K562 (cell line): ENCODE results near the gene RBFA. TPM values are rescaled to one million over a fixed set of nuclear protein-coding genes. Genes with fewer than 3 reads are reported as not detected.

Source experiments
- ATAC-seq: fragments of 200-7000 bp; cut with Tn5 transposase; 3 replicates; pipeline ENCODE4 v1.9.1; 2020; ENCODE audit warnings: moderate library complexity
- BruUV-seq: library from RNA; stranded (reverse); fragments of 400-500 nt; replicated peaks from 2 replicates; lab custom pipeline; 2021; lab: Mats Ljungman, UMichigan
- CTCF ChIA-PET: fragments of 300-600 bp; formaldehyde crosslinking; extraction: SDS; loops from one replicate; lab custom pipeline; 2021; ENCODE audit warnings: low intra/inter-chr PET ratio; lab: Yijun Ruan, JAX
- POLR2A ChIA-PET: fragments of 300-600, 350-650 bp; sonication (Branson Sonifier 250); formaldehyde crosslinking; extraction: SDS; loops from one replicate; lab custom pipeline; 2021; ENCODE audit warnings: antibody characterized with exemption, inconsistent platforms; lab: Yijun Ruan, JAX
- DNase-seq, 4 experiments: peaks; one replicate each; pipeline versions ENCODE4 v3.0.0 to v3.0.0-alpha.2; 2011 to 2018; ENCODE audit warnings: low spot score in 3 of 4, mixed read lengths in 3 of 4; ENCODE audit errors: extremely low read depth in 1 of 4
- FAIRE-seq: peaks from 2 replicates; lab custom pipeline; 2011; peaks lifted over from hg19 to GRCh38; lab: Jason Lieb, UNC
- H2AFZ ChIP-seq: 2 replicates; pipeline ENCODE4 v1.6.0; 2011; ENCODE audit warnings: low read depth, low read length, control low read depth, inconsistent platforms
- H3K27ac ChIP-seq: fragments of 200-600 bp; 3 replicates; pipeline ENCODE4 v1.8.0; 2011; ENCODE audit warnings: low read depth, mild to moderate bottlenecking, control low read depth, inconsistent platforms, low read length, moderate library complexity, mixed read lengths; ENCODE audit errors: extremely low read depth
- H3K27me3 ChIP-seq, 2 experiments: fragments of 300-600 bp in 1 of 2; 2 replicates in 1 of 2; 3 replicates in 1 of 2; pipeline versions ENCODE4 v1.6.0 to v1.8.0; 2011; ENCODE audit warnings: inconsistent platforms in 2 of 2, low read length in 2 of 2, mild to moderate bottlenecking in 1 of 2, mixed read lengths in 1 of 2, moderate library complexity in 1 of 2; ENCODE audit not compliant: control insufficient read depth in 2 of 2, insufficient read depth in 2 of 2
- H3K36me3 ChIP-seq: fragments of 300-600 bp; 3 replicates; pipeline ENCODE4 v1.8.0; 2011; ENCODE audit warnings: mild to moderate bottlenecking, low read length, inconsistent platforms; ENCODE audit not compliant: control insufficient read depth, insufficient read depth
- H3K4me1 ChIP-seq, 2 experiments: fragments of 200-600 bp in 1 of 2; replicated peaks in 1 of 2; 2 replicates in 1 of 2; 3 replicates in 1 of 2; pipeline versions ENCODE4 v1.5.1 to v1.8.0; 2011; ENCODE audit warnings: inconsistent platforms in 2 of 2, low read length in 2 of 2, mild to moderate bottlenecking in 1 of 2, mixed read lengths in 1 of 2, moderate library complexity in 1 of 2; ENCODE audit not compliant: control insufficient read depth in 2 of 2, insufficient read depth in 2 of 2
- H3K4me2 ChIP-seq: 2 replicates; pipeline ENCODE4 v1.6.1; 2011; ENCODE audit warnings: low read length, control low read depth, inconsistent platforms, mixed read lengths; ENCODE audit not compliant: insufficient read depth
- H3K4me3 ChIP-seq: fragments of 200-600 bp; sonication (generic), shearing (Covaris generic); 2 replicates; pipeline ENCODE4 v1.5.1; 2016; ENCODE audit warnings: control low read depth, inconsistent platforms
- H3K79me2 ChIP-seq: fragments of 200-600 bp; 3 replicates; pipeline ENCODE4 v1.8.0; 2011; ENCODE audit warnings: low read length, inconsistent platforms; ENCODE audit not compliant: control insufficient read depth, insufficient read depth
- H3K9ac ChIP-seq, 2 experiments: 2 replicates each; pipeline versions ENCODE4 v1.6.0 to v1.6.1; 2011; ENCODE audit warnings: low read depth in 2 of 2, low read length in 2 of 2, control low read depth in 1 of 2, inconsistent platforms in 1 of 2, mild to moderate bottlenecking in 1 of 2, mixed read lengths in 1 of 2; ENCODE audit not compliant: insufficient read depth in 1 of 2
- H3K9me1 ChIP-seq: one replicate; pipeline ENCODE4 v1.6.0; 2011; ENCODE audit warnings: inconsistent platforms, mild to moderate bottlenecking, low read length, moderate library complexity; ENCODE audit not compliant: control insufficient read depth, insufficient read depth
- H3K9me3 ChIP-seq: replicated peaks from 2 replicates; pipeline ENCODE4 v1.5.1; 2011; ENCODE audit warnings: low read depth, low read length, inconsistent platforms; ENCODE audit not compliant: control insufficient read depth, insufficient read depth
- H4K20me1 ChIP-seq: replicated peaks from 2 replicates; pipeline ENCODE4 v1.6.1; 2011; ENCODE audit warnings: low read length, inconsistent platforms, mixed read lengths; ENCODE audit not compliant: control insufficient read depth, insufficient read depth
- EGR1 ChIP-seq: fragments of 450-650 bp; conservative IDR thresholded peaks from 2 replicates; pipeline ENCODE4 v1.6.1; 2017; ENCODE audit warnings: mild to moderate bottlenecking
- FOS ChIP-seq: IDR thresholded peaks from 3 replicates; pipeline ENCODE4 v1.6.1; 2011; ENCODE audit not compliant: insufficient read length; ENCODE audit errors: extremely low read depth
- HSF4 ChIP-seq: fragments of 250-450 bp; sonication (Bioruptor Pico); IDR thresholded peaks from 2 replicates; pipeline ENCODE4 v2.1.2; 2022; ENCODE audit warnings: mild to moderate bottlenecking, moderate library complexity, borderline replicate concordance
- PRDM10 ChIP-seq: fragments of 450-650 bp; IDR thresholded peaks from 2 replicates; pipeline ENCODE4 v1.6.1; 2018; ENCODE audit not compliant: partially characterized antibody
- SMAD4 ChIP-seq: fragments of 250-450 bp; sonication (Bioruptor Pico); conservative IDR thresholded peaks from 2 replicates; pipeline ENCODE4 v1.8.0; 2021; ENCODE audit warnings: inconsistent platforms, mild to moderate bottlenecking, moderate library complexity
- SRSF7 ChIP-seq: fragments of 200-400 bp; formaldehyde crosslinking; optimal IDR thresholded peaks from 2 replicates; pipeline ENCODE3; 2017; ENCODE audit warnings: mild to moderate bottlenecking, low read depth, low read length
- ZNF668 ChIP-seq: fragments of 250-450 bp; sonication (Bioruptor Pico); IDR thresholded peaks from 2 replicates; pipeline ENCODE4 v1.8.0; 2022; ENCODE audit warnings: mild to moderate bottlenecking, inconsistent platforms
- WGBS: fragments of 100-300 bp; shearing (Covaris generic); methylation state at CpG from one replicate; pipeline ENCODE4 v1.1.6; 2016; ENCODE audit warnings: low coverage, mixed read lengths; ENCODE audit not compliant: insufficient coverage; ENCODE audit errors: missing lambda C conversion rate; 5-methylcytosine and 5-hydroxymethylcytosine counted together
- in situ Hi-C: fragments of 300-500 bp; cut with MboI; formaldehyde crosslinking; loops from 4 replicates; pipeline ENCODE4 v1.15.0; 2018; ENCODE audit warnings: inconsistent platforms, mixed read lengths
- intact Hi-C: fragments of 100-400 bp; cut with micrococcal nuclease; formaldehyde crosslinking; loops from 2 replicates; pipeline ENCODE4 v1.14.2; 2022
- polyA plus RNA-seq, 8 experiments: library from polyadenylated mRNA; depleted of rRNA in 4 of 8; stranded (reverse) in 5 of 8; unstranded in 3 of 8; fragments of >200 nt; fragmentation: Nextera tagmentation in 2 of 8; fragmentation: Illumina TruSeq in 1 of 8; extraction: Ambion mirVana in 2 of 8; extraction: Trizol in 1 of 8; gene quantifications; 2 replicates each; pipeline versions ENCODE4 v1.2.1 to v1.2.3, GENCODE V29; 2011 to 2014; ENCODE audit warnings: inconsistent platforms in 1 of 8, missing spikeins in 1 of 8
- total RNA-seq, 7 experiments: library from RNA; depleted of rRNA in 6 of 7; stranded (reverse); fragments of >200 nt in 6 of 7; fragmentation: Illumina TruSeq in 2 of 7; extraction: Trizol in 2 of 7; gene quantifications; 2 replicates each; pipeline versions ENCODE4 v1.2.1 to v1.2.3, GENCODE V29; 2011 to 2021; ENCODE audit warnings: low replicate concordance in 1 of 7
- TF ChIP-seq, protein P1 (sequence below): sonication (generic); formaldehyde crosslinking; IDR thresholded peaks from 2 replicates; pipeline ENCODE4 v1.8.0; 2022; ENCODE audit warnings: missing genetic modification reagents, mild to moderate bottlenecking, moderate library complexity, borderline replicate concordance

The RBFA gene
- total and polyA plus RNA-seq, 9 of the 15 experiments (the other 6 are each of a cell fraction or from before 2014, with no cell fraction given): 3.4 to 41.9 (median 25.8) TPM

DNA sequence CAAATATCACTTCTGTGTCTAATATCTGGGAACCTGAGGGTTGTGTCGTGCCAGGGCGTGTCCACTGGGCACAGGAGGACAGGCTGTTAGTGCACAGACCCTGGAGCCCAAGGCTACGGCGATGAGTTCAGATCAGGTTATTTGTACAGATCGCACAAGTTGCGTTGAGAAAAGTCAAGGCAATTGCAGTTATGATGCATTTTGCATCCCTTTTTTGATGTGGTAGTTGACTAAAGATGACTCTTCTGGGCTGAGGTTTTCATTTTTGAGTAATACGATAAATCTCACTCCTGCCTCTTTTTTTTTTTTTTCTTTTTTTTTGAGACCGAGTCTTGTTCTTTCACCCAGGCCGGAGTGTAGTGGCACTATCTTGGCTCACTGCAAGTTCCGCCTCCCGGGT lies 7.2 kb downstream of the RBFA start:
- DNase-seq: no peak
- no peak overlapping the region for H3K27ac ChIP-seq
- H4K20me1 ChIP-seq: no peaks in the 10 kb centered on the region
- no peak for ATAC-seq
- H2AFZ ChIP-seq: no peak overlapping the region
- intact Hi-C loops (no loop called here), in situ Hi-C loops (no loop called here)
- no TSS peak for BruUV-seq
- POLR2A ChIA-PET: no interaction called here
- WGBS: 100% methylated on average over 4 of the region's 11 CpGs
- no peak for FAIRE-seq
- TF ChIP-seq HSF4 (CRISPR knock-in tag) (no peak), SMAD4 (CRISPR knock-in tag) (no peak)
- TF ChIP-seq, all 486 proteins: peak for 0
- Histone ChIP-seq H3K27me3 (no peaks in the 10 kb centered on the region), H3K9ac (no peak overlapping the region), H3K4me2 (no peak overlapping the region), H3K4me3 (no peak overlapping the region), H3K36me3 (peaks cover 78% of the 10 kb centered on the region; the same call in 2 of the 3 replicates), H3K9me3 (no peaks in the 10 kb centered on the region), H3K79me2 (peaks cover 25% of the 10 kb centered on the region), H3K9me1 (no peaks in the 10 kb centered on the region), H3K4me1 (no peaks in the 10 kb centered on the region; a peak in 1 of 5 replicates)
- CTCF ChIA-PET: no interaction called here

DNA sequence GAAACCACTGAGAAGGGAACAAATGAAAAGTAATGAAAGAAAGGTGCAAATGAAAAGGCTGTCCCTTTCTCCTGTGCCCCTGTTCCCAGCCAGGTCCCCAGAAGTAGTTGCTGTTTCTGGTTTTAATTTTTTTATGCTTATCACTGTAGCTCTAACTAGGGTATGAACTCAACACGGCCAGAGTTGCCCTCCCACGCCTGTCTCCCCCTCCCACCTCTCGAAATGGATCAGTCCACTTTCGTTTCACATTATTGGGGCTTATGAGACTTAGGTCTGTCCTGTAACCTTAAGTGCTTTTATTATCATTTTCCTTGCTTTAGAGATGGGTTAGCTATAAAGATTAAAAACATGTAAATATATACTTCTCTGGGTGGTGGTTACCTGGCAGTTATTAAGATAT lies 8.6 kb downstream of the RBFA start:
- H3K4me2 ChIP-seq: no peak overlapping the region
- ATAC-seq: no peak
- no peak for FAIRE-seq

More for the DNA sequence above, 8.6 kb downstream of the RBFA start:
- Histone ChIP-seq H3K4me1 (no peaks in the 10 kb centered on the region; a peak in 1 of 5 replicates), H3K9me3 (no peaks in the 10 kb centered on the region), H2AFZ (no peak overlapping the region), H3K79me2 (peaks cover 14% of the 10 kb centered on the region), H3K36me3 (peaks cover 75% of the 10 kb centered on the region; the same call in 2 of the 3 replicates), H3K27ac (no peak overlapping the region), H4K20me1 (no peaks in the 10 kb centered on the region), H3K9ac (no peak overlapping the region), H3K27me3 (no peaks in the 10 kb centered on the region), H3K4me3 (no peak overlapping the region), H3K9me1 (no peaks in the 10 kb centered on the region)
- TF ChIP-seq, protein P1, sequence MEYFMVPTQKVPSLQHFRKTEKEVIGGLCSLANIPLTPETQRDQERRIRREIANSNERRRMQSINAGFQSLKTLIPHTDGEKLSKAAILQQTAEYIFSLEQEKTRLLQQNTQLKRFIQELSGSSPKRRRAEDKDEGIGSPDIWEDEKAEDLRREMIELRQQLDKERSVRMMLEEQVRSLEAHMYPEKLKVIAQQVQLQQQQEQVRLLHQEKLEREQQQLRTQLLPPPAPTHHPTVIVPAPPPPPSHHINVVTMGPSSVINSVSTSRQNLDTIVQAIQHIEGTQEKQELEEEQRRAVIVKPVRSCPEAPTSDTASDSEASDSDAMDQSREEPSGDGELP: no peak
- TF ChIP-seq ZNF668 (no peak), FOS (no peak), PRDM10 (peak; percentile 97), SRSF7 (no peak), EGR1 (0 out of 2 replicates have a peak, but pooled peaks have one; percentile 20)
- no TSS peak for BruUV-seq
- DNase-seq: no peak
- WGBS: 89% methylated on average over 4 of the region's 4 CpGs
- CTCF ChIA-PET: no interaction called here
- intact Hi-C loops: no loop called here
- POLR2A ChIA-PET: no interaction called here
- in situ Hi-C loops: no loop called here
